Measurements from ENCODE around the gene TLCD1. TPM values are rescaled to one million over a fixed set of nuclear protein-coding genes. Genes with fewer than 3 reads are reported as not detected.
A peak's percentile ranks its signal among the peaks of the same experiment; 100 is the strongest.

TLCD1 gene
- total RNA-seq, 2 donors from 2014 or later: 5.7 to 20.4 TPM

- intact Hi-C loops (cut with DNase I): no loop called here
- Histone ChIP-seq H3K4me1 (no peaks in the 10 kb centered on the region), H3K27ac (no peak overlapping the region)
These were observed 37.2 kb upstream of the TLCD1 start for GRCh38 chr17:28763137-28763799.

GRCh38 chr17:28760601-28761562 is 34.8 kb upstream of the TLCD1 start:
- peak; percentile 75 for DNase-seq
- H3K4me1 ChIP-seq: no peaks in the 10 kb centered on the region
- H3K27ac ChIP-seq: no peak overlapping the region
- H3K4me3 ChIP-seq: no peak overlapping the region
- no peaks in the 10 kb centered on the region for H3K27me3 ChIP-seq
- TF ChIP-seq, protein P1, sequence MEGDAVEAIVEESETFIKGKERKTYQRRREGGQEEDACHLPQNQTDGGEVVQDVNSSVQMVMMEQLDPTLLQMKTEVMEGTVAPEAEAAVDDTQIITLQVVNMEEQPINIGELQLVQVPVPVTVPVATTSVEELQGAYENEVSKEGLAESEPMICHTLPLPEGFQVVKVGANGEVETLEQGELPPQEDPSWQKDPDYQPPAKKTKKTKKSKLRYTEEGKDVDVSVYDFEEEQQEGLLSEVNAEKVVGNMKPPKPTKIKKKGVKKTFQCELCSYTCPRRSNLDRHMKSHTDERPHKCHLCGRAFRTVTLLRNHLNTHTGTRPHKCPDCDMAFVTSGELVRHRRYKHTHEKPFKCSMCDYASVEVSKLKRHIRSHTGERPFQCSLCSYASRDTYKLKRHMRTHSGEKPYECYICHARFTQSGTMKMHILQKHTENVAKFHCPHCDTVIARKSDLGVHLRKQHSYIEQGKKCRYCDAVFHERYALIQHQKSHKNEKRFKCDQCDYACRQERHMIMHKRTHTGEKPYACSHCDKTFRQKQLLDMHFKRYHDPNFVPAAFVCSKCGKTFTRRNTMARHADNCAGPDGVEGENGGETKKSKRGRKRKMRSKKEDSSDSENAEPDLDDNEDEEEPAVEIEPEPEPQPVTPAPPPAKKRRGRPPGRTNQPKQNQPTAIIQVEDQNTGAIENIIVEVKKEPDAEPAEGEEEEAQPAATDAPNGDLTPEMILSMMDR (IDR thresholded peaks at IDR 0.05): no peak
- peaks cover 17% of the 10 kb centered on the region for H3K36me3 ChIP-seq
- no peaks in the 10 kb centered on the region for H3K9me3 ChIP-seq
- intact Hi-C loops (cut with DNase I): no loop called here
- H3K9ac ChIP-seq (ENCODE audit: low read depth in 2 of 2, low read length in 2 of 2): no peak overlapping the region

More at GRCh38 chr17:28763137-28763799, 37.2 kb upstream of the TLCD1 start:
- no peak overlapping the region for H3K4me3 ChIP-seq
- TF ChIP-seq, protein P1 (IDR thresholded peaks at IDR 0.05): no peak
- peaks cover 23% of the 10 kb centered on the region for H3K36me3 ChIP-seq
- no peaks in the 10 kb centered on the region for H3K9me3 ChIP-seq
- no peak overlapping the region for H3K9ac ChIP-seq (ENCODE audit: low read depth in 2 of 2, low read length in 2 of 2)
- H3K27me3 ChIP-seq: no peaks in the 10 kb centered on the region
- DNase-seq: no peak

GRCh38 chr17:28759256-28759865 is 33.3 kb upstream of the TLCD1 start:
- H3K27ac ChIP-seq: no peak overlapping the region
- H3K9ac ChIP-seq (ENCODE audit: low read depth in 2 of 2, low read length in 2 of 2): no peak overlapping the region
- TF ChIP-seq, protein P1 (IDR thresholded peaks at IDR 0.05): no peak
- H3K4me1 ChIP-seq: no peaks in the 10 kb centered on the region
- H3K27me3 ChIP-seq: no peaks in the 10 kb centered on the region
- no peaks in the 10 kb centered on the region for H3K9me3 ChIP-seq
- peaks cover 11% of the 10 kb centered on the region for H3K36me3 ChIP-seq
- DNase-seq: no peak
- intact Hi-C loops (cut with DNase I): loop anchor here (10.0 kb wide), 1 partner anchor 75 kb away; no protein-coding TSS in a partner anchor
- no peak overlapping the region for H3K4me3 ChIP-seq

GRCh38 chr17:28758411-28759121 is 32.5 kb upstream of the TLCD1 start:
- intact Hi-C loops (cut with DNase I): loop anchor here (10.0 kb wide), 1 partner anchor 74 kb away; no protein-coding TSS in a partner anchor
- no peak for DNase-seq
- H3K4me3 ChIP-seq: no peak overlapping the region
- TF ChIP-seq, protein P1 (IDR thresholded peaks at IDR 0.05): no peak
- no peaks in the 10 kb centered on the region for H3K4me1 ChIP-seq
- peaks cover 11% of the 10 kb centered on the region for H3K36me3 ChIP-seq
- no peaks in the 10 kb centered on the region for H3K27me3 ChIP-seq
- H3K9me3 ChIP-seq: no peaks in the 10 kb centered on the region
- no peak overlapping the region for H3K27ac ChIP-seq
- no peak overlapping the region for H3K9ac ChIP-seq (ENCODE audit: low read depth in 2 of 2, low read length in 2 of 2)
